HK-2 (cell line): ENCODE measurements around the gene SNED1.
"Not testable (repeated sequence)": the region's sequence is repeated elsewhere in the genome, so short reads cannot be mapped to it uniquely, and the experiment has no call there.

ENCODE experiments used
- DNase-seq: peaks from one replicate; pipeline ENCODE4 v3.0.0-alpha.2; 2018; ENCODE audit not compliant: unreplicated experiment

Gene SNED1

GRCh38 chr2:241083091-241083415 lies 84.6 kb downstream of the SNED1 start:
- no peak for DNase-seq

- no peak for DNase-seq
Measured at GRCh38 chr2:241084856-241085444, 86.5 kb downstream of the SNED1 start.

GRCh38 chr2:241087420-241088268 lies 89.2 kb downstream of the SNED1 start:
- no peak for DNase-seq

GRCh38 chr2:241088376-241088775 lies 90.0 kb downstream of the SNED1 start:
- DNase-seq, result no peak

- DNase-seq, result no peak
Measured at GRCh38 chr2:241088791-241089732, 90.6 kb downstream of the SNED1 start.

GRCh38 chr2:241091201-241091600 lies 92.8 kb downstream of the SNED1 start:
- DNase-seq, result no peak

- DNase-seq, result no peak
Measured at GRCh38 chr2:241091734-241092445, 93.5 kb downstream of the SNED1 start.

- no peak for DNase-seq
Measured at GRCh38 chr2:241092677-241093076, 94.3 kb downstream of the SNED1 start.

GRCh38 chr2:241093133-241093781 lies 94.8 kb downstream of the SNED1 start:
- not testable (repeated sequence) for DNase-seq

GRCh38 chr2:241094172-241094571 lies 95.8 kb downstream of the SNED1 start:
- no peak for DNase-seq

- DNase-seq, result no peak
Measured at GRCh38 chr2:241094924-241095420, 96.6 kb downstream of the SNED1 start.

- no peak for DNase-seq
Measured at GRCh38 chr2:241095594-241096290, 97.3 kb downstream of the SNED1 start.

- no peak for DNase-seq
Measured at GRCh38 chr2:241096979-241097378, 98.6 kb downstream of the SNED1 start.

- no peak for DNase-seq
Measured at GRCh38 chr2:241099246-241099645, 100.8 kb downstream of the SNED1 start.

GRCh38 chr2:241102239-241102803 lies 103.9 kb downstream of the SNED1 start, which contains the start of gene MTERF4:
MTERF4 (minus strand) TSS chr2:241102287; CDS start chr2:241102273, 14 bp downstream.
- DNase-seq, result peak; percentile 86

GRCh38 chr2:241103176-241103595 lies 104.8 kb downstream of the SNED1 start:
- no peak for DNase-seq

- not testable (repeated sequence) for DNase-seq
Measured at GRCh38 chr2:241104611-241105010, 106.2 kb downstream of the SNED1 start.

- no peak for DNase-seq
Measured at GRCh38 chr2:241105641-241106040, 107.2 kb downstream of the SNED1 start.

GRCh38 chr2:241107031-241107783 lies 108.8 kb downstream of the SNED1 start:
- no peak for DNase-seq
